ENCODE data around the gene NPAS3.

Gene NPAS3

DNA sequence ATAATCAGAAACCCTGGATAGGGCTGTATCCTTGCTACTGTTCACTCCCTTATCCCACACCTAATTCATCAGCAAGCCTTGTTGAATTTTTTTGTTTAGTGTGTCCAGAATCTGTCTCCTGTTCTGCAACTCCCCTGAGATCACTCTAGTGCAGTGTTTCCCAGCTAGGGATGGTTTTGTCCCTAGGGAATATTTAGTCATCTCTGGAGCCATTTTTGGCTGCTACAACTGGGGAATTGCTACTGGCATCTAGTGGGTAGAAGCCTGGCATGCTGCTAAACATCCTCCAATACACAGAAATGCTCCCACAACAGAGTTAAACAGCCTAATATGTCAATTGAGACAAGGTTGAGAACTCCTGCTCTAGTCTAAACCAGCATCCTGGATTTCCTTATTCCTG is 248.0 kb downstream of the NPAS3 start:
- DNase-seq = no peak

DNA sequence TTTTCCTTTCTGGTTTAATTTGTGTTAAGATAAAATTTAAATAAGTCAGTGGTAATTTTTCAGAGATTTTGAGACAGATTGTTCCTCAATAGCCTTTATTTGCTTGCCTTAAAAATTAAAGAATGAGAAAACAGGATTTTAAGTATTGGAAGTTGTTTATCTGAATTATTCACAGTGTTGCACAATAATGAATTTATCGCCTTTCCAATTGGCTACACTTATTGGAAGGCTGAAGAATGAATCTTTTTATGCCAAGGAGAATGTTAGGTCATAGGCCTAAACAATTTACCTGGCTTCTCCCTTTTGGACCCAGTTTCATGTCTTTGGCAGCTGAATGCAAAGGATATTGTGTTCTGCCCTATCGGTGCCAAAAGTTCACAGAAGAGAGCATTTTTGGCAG is 250.2 kb downstream of the NPAS3 start:
- DNase-seq = no peak

DNA sequence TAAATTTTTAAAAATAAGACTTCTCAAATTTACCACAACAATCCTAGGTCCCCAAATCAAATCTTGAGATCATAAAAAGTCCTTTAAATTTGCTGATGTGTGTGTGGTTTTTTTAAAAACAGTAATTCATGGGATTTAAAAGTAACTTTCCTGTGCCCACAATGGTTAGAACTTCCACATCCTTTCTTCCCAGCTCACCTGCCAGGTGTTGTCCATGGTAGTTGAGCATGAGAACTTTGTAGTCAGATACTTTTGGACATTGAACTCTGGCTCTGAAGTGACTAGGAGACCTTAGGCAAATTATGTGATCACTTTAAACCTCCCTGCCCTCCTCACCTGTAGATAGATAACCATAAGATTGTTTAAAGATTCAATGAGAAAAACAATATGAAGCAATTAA is 253.2 kb downstream of the NPAS3 start:
- no peak for DNase-seq

DNA sequence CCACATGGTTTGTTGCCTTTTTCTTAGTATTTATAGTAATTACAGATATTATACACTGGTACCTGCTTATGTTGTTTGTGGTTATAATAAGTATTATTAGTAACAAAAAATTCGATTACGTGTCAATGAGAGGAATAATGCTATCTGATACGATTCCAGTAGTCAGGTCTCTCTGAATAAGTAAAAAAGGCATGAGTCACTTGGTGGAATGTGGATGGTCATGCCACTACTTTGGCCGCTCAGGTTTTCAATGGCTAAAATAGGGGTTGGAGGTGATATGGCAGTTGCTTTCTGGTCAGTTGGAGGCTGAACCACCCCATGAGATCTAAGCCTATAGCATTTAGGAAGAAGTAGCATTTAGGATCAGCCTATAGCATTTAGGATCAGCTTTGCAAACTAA is 255.9 kb downstream of the NPAS3 start:
- no peak for DNase-seq

DNA sequence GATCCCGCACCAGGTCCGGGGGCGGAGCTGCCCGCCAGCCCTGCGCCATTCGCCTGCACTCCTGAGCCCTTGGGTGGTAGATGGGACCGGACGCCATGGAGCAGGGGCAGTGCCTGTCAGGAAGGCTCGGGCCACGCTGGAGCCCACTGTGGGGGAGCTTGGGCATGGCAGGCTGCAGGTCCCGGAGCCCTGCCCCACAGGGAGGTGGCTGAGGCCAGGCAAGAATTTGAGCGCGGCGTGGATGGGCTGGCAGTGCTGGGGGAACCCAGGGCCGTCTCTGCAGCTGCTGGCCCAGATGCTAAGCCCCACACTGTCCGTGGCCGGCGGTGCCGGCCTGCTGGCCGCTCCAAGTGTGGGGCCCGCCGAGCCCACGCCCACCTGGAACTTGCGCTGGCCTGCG is 260.0 kb downstream of the NPAS3 start:
- DNase-seq = no peak

DNA sequence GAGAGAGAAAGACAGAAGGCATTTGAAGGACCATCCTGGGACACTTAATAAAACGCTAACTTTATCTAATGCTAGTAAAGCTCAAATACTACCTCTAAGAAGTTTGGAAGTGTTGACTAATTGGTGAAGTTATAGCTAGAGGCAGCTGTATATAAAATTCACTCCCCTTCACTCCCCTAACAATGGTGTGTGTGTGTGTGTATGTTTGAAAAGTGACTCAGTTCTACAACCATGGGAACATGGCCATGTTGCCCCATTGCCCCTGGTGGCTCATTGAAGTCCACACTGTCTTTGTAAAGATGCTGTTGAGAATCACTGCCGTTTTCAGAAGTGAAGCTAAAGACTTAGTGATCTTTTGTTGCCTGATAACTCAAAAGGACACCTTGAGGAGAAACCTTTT is 262.4 kb downstream of the NPAS3 start:
- no peak for DNase-seq

DNA sequence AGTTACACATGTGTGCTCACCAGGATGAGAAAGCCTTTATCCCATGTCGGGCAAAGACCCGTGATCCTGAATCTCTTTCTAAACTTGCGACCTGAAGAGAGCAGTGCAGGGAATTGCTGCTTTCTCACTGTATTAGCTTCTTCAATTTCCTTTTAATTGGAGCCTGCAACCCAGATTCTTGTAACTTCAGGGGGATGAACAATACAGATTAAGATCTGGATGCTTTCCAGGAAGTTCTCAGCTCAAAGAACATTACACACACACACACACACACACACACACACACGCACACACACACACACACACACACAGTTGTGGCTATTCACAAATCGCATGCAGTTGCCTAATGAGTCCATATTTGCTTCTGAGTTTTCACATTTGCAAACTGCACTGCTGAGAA is 268.3 kb downstream of the NPAS3 start:
- DNase-seq = peak in 1 of 3 experiments; percentile 70

DNA sequence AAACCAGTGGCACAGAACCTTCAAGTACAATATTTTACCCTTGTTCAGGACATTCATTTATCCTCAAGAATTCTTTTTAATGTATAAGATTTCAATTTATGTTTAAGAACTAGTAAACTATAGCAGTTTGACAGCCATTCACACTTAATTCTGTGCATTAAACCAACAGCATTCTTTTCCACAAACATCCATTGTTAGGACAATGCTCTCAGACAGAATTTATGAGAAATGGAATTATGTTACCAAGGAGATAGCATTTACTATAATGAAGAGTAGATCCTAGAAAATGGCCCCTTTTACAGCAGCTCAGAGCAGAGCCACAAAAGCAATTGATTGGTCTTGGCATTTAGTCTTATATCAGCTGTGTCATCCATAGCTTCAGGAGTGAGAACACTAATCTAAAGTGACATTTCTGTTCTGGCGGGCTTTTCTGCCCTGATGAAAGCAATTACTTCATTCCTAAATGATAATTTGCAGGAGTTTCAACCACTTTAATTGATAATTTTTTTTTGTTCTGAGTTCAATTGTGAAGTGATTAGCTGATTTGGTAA is 268.9 kb downstream of the NPAS3 start:
- peak in 2 of 3 experiments; percentile 17 to 71 for DNase-seq

DNA sequence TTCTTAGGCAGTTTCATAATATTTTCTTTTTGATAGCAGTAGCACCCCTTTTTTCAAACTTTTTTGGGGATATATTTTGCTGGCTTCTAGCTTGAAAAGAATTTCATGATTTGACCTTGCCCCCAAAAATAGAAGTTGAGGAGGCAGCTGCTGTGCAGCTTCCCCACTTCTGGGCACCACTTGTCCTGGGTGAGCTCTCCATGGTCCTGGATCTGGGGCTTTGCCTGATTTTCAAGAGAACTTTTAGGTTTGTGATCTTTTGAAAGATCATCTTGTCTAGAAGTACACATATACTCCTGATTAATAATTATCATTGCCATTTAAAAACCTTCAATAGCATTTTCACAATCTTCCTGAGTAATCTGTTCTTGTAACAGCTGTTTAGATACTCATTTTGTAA is 271.6 kb downstream of the NPAS3 start:
- no peak for DNase-seq

DNA sequence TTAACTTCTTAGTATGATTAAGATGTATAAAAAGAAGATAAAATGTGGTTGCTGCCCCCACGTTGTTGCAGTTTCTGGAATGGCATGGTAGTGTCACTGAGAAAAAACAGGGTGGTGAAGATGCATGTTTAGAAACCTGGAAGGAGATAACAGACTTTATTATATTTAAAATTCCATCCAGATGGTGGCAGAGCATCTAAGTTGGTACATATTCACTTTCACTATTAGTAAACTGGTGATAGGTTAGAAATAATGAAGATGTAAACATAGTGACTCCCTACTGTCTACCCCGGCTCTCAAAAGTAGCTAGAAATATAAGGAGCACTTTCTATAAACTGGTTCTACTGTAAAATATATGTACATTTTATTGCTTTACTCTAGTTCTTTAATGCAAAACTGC is 279.3 kb downstream of the NPAS3 start:
- DNase-seq = no peak

DNA sequence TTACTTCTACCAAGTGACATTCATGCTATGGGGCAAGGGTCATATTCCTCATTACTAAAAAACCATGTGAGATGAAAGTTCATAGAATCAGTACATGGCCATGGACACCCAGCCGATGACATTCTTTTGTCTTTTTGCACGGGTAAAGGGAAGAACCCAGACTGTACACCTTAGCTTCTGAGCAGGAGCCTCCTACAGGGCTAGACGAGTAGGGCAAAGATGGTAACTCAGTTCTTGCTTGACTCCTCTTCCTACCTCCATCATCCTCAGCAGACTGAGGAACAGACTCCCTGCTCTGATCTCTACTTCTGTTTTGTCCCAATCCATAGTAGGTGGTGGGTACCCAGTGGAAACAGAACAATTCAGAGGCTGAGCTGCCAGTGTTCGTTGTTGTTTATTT is 281.3 kb downstream of the NPAS3 start:
- no peak for DNase-seq

DNA sequence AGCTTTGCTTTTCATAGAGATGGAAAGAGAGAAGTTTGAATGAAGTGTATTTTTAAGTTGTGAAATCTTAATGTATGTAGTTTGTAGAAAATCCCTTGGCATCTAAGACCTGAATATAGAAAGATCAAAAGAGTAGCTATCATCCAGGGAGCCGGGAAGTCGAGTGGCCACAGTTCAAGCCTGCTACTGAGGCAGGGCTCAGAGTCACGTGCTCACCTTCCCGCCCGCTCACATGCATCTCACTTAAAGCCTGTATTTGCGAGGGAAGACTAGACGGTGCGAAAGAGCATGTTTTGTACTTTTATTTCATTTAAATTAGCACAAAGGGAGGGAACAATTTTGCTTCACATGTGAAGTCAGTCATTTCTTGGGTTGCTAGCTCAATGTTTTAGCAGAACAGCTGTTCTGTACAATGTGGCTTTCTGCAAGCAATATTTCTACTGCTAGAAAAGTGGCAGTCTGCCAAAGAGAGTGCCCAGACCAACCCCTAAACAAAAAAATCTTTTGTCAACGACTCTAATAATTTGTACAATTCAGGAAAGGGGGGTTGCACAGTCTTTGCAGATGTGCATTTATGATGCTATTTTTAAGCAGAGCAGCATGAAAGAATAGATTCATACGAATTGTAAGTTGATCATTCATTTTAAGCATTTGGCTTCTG is 290.7 kb downstream of the NPAS3 start:
- peak in 2 of 3 experiments; percentile 37 to 77 for DNase-seq

DNA sequence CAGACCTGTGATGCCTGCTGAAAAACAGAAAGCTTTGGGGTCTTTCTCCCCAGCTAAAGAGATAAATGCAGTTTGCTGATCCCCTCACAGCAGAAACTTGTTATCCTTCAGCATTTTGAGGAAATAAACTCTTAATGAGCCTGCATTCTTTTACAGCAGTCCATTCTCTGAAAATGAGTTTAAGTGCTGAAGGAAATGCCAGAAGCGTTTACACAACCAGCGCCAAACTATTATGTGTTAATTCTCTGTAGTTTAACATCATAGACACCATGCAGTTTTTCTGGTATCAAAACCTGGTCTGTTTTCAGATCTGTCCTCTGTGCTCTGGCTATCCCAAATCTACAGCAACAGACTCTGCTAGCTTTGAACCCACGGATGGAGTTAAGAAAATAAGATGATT is 291.3 kb downstream of the NPAS3 start:
- DNase-seq = peak in 2 of 3 experiments; percentile 35 to 59

DNA sequence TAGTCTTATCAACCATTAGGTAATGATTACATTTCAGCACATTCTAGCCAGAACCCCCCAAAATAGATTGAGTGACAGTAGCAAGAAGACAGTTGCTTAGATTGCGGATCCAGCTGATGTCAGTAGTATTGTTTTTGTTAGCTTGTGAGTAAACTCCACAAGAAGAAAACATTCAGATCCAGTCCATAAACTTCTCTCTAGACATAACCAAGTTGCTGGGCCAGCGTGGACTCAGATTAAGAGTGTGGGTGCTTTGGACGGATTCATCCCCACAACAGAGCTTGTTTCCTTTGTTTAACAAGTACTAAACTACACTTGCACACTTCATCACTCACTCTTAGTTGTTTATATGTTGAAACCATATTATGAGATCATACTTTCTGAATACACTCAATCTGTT is 293.4 kb downstream of the NPAS3 start:
- no peak for DNase-seq

DNA sequence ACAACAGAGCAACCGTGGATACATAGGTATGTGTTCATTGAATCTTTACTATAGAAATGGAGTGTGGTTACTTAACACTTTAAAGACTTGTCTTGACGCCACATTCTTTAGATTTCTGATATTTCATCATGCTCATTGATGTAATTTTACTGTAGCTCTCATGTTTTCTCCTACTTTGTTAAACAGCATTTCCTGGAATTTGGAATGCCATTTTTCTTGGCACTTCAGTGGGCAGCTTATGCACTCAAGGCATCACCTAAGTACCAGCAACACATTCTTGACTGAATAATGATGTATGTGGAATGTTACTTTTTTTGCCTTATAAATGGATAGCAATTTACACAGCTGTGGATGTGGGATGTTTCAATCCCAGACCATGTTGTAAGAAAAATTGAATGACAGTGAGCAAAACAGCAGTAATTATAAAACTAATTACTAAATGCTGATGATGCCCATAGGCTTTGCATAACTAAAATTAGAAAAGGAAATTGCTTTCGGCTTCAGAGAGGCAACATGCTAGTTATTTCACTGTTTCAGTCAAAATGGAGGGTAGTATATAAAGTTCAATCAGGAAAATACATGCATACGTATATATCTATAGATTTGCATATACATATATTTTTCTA is 298.5 kb downstream of the NPAS3 start:
- no peak for DNase-seq

DNA sequence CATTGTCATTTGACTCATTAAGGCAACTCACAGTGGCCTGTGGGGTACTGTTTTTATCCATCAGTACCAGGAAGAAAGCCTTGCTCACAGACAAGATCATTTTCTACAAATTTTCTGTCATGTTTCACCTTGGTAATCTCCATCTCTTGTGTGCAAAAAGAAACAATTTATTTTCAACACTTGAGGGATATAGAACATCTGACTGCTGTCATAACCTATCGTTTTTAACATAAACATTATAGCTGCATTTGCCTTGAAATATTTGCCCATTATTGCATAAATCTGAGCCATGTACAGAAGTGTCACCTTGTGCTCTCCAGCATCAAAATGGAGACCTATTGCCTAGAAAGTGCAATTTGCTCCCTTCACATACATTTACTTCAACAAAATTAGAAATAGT is 300.8 kb downstream of the NPAS3 start:
- DNase-seq = no peak

DNA sequence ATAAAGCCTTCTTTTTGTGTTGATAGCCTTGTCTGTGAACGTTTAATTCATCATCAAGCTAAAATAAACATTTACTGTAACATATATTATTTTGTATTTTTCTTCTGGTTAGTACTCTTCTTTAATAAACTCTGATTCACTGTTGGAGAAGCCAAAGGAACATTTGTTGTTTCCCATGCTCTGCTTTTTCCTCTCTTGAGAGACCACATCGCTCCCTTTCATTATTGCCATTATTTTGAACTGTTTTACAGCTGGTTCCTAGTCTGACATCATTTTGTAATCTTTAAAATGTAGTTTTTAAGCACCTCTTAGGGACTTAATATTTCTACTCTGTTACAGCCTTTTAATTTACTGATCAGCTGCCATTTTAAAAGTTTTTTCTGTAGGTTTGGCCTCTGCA is 301.8 kb downstream of the NPAS3 start:
- no peak for DNase-seq

DNA sequence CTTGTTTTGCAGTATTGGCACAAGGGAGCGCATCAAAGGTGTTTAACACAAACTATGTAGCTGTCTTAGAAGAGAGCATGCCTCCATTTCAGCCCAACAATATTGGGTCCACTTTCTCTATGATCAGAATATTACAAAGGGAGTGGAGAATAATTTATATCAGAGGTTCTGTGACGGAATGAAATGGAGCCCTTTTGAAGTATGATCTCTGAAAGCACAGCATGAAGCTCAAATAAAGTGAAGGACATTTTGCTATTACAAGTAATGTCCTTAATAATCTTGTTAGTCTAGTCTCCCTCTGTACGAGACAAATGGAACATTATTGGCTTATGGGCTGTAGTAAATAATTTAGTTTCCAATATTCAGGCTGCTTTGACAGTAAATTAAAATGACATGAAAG is 302.7 kb downstream of the NPAS3 start:
- peak in 1 of 3 experiments; percentile 23 for DNase-seq

DNA sequence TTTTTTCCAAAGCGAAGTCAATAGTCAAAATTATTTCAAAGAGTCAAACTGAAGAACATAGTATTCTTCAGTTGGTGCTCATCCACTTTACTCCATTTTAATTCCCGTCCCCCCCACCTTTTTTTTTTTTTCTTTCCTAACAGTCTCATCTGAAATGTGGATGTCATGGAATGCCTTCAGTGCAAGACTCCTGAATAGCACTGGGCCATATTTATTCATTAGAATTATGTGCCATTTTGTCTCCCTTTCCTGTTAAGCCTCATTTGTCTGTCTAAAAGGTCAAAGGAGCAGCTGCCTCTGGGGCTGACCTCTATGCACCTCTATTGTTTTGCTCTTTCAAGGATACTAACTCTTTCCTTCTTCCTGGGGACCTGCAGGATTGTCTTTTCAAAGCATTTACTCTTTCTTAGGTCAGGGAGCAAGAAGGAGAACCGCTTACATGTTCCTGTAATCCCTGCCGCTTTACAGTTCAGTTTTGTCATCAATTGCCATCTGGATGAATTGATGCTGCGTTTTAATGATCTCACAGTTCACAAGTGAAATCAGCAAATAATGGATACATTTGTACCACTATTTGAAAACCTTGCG is 310.6 kb downstream of the NPAS3 start:
- no peak for DNase-seq

DNA sequence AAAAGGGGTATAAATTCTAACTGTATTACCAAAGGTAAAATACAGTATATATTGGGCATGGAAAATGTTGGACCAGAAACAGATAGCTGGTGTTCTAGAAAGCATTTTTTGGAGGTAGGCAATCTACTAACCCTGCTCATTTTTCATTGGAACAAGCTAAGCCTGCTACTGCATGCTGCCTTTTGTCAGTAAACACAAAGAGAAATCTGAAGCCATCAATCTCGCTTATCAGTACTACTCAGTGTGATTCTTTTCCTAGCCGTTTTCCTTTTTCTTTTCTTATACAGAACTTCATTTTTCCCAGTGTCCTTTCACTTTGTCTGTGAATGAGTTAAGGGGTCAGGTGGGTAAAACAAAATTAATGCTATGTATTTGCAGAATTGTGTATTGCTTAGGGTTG is 312.3 kb downstream of the NPAS3 start:
- DNase-seq = no peak

DNA sequence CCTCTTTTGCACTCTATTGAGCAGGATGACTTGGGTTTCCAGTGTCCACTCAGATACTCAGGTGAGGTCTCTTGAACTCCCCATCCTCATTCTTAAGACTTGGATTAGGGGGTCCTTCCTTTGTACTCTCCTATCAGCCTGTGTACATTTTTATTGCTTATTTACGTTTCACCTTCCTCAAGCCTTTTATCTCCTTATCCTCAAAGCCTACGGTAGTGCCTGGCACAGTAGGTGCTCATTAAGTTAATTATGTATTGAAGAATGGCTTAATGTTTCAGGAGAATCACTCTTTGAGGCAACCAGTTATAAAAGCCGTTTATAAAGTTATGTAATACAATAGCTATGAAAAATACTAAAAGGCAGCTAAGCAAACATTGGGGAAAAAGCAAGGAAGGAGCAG is 315.7 kb downstream of the NPAS3 start:
- peak in 2 of 3 experiments; percentile 31 to 65 for DNase-seq

DNA sequence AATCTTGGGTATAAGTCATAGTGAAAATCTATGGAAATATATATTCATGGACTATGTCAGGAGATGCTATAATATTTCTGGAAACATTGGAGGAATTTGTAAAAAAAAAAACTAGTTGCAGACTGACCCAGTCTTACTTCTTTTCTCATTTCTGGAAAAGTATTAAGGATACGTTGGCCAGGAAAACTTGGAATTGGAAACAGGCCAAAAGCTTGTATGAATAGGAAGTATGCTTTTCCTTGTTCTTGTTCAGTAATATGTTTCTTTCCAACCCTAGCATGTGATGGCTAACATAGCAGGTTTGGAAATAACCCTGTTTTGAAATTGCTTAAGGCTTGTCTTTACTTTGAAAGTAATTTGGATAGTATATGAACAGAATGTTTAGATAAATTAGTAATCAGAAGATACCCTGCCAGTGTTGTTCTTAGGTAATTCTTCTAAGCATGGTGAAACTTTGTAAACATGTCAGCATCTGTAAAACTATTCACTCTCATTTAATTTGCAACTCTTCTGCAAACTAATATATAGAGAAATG is 316.2 kb downstream of the NPAS3 start:
- DNase-seq = peak in 2 of 3 experiments; percentile 4 to 49

DNA sequence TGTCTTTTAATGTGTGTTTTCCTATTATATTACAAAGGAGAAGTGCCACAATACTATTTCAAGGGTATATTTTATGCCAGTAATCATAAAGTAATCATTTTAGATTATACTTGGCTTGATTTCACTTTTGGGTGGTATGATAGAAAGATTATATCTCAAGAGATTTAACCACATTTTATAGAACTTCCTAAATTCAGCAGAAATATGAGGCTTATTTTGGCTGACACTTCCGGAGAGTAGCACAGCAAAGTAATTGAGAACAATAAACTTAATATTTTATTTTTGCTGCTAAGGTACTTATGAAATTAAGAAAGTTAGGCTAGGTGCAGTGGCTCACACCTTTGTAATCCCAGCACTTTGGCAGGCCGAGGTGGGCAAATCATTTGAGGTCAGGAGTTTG is 319.1 kb downstream of the NPAS3 start:
- DNase-seq = no peak

DNA sequence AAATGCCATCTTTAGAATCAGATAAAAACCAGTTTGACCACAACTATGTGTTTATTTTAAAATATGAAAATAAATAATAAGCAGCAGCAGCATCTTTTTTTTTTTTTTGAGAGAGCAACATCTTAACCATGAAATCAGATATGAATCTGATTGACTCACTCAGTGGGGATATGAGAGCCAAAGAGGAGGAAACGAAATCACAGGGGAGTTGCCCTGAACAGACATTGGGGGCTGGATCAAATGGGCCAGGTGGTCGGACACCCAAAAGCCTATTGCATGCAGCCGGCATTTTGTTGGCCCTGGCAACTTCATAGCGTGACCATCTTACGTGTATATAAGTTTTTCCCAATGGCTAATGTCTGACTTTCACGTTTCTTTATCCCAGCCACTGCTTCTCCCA is 321.1 kb downstream of the NPAS3 start:
- no peak for DNase-seq
